Measurements from ENCODE around the gene LIMK2.
"Not testable (repeated sequence)": the region's sequence is repeated elsewhere in the genome, so short reads cannot be mapped to it uniquely, and the experiment has no call there.

Gene LIMK2

GRCh38 chr22:31210556-31211421, 1.3 kb upstream of the LIMK2 start:
- DNase-seq (ENCODE audit: low spot score): no peak

DNA sequence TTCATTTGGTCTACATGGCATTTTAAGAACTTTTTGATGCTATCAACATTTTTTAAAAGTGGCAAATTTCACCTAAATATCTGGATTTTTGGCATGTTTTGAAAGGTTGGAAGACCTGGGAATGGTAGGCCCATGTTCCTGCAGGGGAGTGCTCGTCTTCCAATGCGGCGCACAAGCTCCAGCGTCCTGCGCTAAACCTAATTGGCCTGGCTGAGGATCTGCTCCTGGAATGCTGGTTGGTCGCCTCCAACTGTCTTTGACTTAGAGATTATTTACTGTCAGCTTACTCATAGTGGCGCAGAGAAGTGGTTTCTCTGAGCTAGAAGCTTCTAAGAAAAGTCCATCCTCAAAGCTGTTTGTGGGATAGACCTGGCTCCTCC, 626 bp upstream of the LIMK2 start:
- no peak for DNase-seq (ENCODE audit: low spot score)
- FAIRE-seq: no peak

More at GRCh38 chr22:31210556-31211421, 1.3 kb upstream of the LIMK2 start:
- FAIRE-seq: no peak

- FAIRE-seq (no peak), DNase-seq (ENCODE audit: low spot score) (peak; percentile 20)
Measured at GRCh38 chr22:31212783-31213629, 908 bp downstream of the LIMK2 start.

- FAIRE-seq (no peak), DNase-seq (ENCODE audit: low spot score) (no peak)
Measured at GRCh38 chr22:31215018-31215535, 3.0 kb downstream of the LIMK2 start.

DNA sequence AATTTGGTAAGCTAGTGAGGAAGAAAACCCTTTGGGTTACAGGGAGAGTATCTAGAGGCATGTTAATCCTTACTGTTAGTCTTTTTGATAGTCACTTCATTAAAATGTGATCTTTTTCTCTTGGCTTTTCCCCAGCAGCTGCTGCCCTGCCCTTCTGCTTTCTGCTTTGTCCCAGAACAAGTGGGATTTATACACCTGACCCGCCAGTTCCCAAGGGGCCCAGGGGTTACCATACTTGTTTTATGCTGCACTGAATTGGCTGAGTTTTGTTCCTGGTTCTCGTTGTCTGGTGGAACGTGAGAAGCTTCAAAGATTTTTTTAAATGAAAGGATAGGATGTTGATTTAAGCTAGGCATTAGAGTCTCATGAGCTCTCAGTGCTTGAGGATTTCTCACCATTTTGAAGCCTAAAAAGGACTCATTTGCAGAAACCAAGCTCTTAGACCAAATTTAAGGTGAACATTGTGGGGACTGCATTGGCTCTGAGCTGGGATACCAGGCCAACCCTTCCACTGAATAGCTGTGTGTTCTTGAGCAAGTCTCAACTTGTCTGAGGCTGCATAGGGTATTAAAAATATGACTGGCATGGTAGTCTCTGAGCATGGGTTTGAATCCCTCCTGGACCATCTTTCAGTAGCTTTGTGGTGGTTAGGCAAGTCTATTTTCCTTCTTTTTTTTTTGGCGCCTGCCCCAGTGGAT, 6.6 kb downstream of the LIMK2 start:
- FAIRE-seq: no peak
- no peak for DNase-seq (ENCODE audit: low spot score)

- no peak for FAIRE-seq
Measured at GRCh38 chr22:31221084-31221483, 9.0 kb downstream of the LIMK2 start.

DNA sequence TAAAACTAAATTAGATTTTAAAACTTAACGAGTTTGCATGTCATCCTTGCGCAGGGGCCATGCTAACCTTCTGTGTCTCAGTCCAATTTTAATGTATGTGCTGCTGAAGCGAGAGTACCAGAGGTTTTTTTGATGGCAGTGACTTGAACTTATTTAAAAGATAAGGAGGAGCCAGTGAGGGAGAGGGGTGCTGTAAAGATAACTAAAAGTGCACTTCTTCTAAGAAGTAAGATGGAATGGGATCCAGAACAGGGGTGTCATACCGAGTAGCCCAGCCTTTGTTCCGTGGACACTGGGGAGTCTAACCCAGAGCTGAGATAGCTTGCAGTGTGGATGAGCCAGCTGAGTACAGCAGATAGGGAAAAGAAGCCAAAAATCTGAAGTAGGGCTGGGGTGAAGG, 10.6 kb downstream of the LIMK2 start:
- FAIRE-seq (no peak), DNase-seq (ENCODE audit: low spot score) (no peak)

More at GRCh38 chr22:31221084-31221483, 9.0 kb downstream of the LIMK2 start:
- no peak for DNase-seq (ENCODE audit: low spot score)

DNA sequence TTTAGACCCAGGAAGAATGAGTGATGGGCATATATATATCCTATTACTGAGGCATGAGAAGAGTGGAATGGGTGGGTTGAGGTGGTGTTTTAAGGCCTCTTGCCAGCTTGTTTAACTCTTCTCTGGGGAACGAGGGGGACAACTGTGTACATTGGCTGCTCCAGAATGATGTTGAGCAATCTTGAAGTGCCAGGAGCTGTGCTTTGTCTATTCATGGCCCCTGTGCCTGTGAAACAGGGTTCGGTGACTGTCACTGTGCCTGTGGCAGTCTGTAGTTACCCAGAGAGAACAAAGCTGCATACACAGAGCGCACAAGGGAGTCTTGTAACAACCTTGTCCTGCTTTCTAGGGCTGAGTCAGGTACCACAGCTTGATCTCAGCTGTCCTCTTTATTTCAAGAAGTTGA, 11.7 kb downstream of the LIMK2 start:
- no peak for FAIRE-seq

GRCh38 chr22:31224691-31225090, 12.6 kb downstream of the LIMK2 start:
- FAIRE-seq; DNase-seq (ENCODE audit: low spot score): not testable (repeated sequence)

More for the DNA sequence above, 11.7 kb downstream of the LIMK2 start:
- DNase-seq (ENCODE audit: low spot score): no peak

DNA sequence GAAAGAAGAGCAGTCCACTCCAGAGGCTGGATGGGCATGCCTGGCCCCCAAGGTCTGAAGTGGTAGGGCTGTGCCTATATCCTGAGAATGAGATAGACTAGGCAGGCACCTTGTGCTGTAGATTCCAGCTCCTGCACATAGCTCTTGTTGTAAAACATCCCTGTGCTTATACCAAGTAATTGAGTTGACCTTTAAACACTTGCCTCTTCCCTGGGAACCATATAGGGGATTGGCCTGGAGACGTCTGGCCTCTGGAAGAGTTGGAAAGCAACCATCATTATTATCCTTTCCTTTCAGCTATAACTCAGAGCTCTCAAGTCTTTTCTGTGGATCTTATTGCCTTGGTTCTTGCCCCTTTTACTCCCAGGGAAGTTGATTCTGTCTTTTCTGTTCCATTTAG, 15.1 kb downstream of the LIMK2 start:
- DNase-seq (ENCODE audit: low spot score) (no peak), FAIRE-seq (no peak)

- FAIRE-seq (no peak), DNase-seq (ENCODE audit: low spot score) (no peak)
Measured at GRCh38 chr22:31229402-31230079, 17.4 kb downstream of the LIMK2 start.

- no peak for DNase-seq (ENCODE audit: low spot score)
Measured at GRCh38 chr22:31230155-31230870, 18.2 kb downstream of the LIMK2 start.

DNA sequence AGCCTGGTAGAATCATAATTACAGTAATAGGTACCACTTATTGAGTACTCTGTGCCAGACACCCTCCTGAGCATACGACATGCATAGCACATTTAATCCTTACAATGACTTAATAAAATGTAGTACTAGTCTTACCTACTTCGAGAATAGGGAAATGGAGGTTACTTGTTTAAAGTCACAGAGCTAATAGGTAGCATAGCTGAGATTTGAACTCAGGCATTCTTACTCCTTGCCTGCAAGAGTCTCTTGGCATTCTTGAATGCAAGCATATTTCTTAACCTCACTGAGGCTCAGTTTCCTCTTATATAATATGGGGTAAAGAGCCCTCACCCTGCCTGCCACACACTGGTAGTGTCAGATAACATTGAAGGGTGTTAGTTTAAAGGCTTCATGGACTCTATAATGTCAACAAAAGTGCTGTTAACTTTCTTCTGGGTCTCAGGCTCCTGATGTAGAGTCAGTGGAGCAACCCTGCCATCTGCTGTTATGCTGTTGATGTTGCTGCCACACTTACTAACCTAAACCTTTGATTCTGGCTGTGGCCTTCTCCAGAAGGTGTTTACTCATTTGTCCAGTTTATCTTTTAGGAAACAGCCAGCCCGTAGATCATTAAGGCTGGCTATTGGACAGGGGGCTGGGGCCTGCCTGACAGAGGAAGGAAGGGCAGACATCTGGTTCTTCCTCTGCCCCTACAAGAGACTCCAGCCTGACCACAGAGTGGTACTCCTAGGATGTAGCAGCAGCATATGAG, 18.9 kb downstream of the LIMK2 start:
- DNase-seq (ENCODE audit: low spot score) (no peak), FAIRE-seq (no peak)

More at GRCh38 chr22:31230155-31230870, 18.2 kb downstream of the LIMK2 start:
- no peak for FAIRE-seq

DNA sequence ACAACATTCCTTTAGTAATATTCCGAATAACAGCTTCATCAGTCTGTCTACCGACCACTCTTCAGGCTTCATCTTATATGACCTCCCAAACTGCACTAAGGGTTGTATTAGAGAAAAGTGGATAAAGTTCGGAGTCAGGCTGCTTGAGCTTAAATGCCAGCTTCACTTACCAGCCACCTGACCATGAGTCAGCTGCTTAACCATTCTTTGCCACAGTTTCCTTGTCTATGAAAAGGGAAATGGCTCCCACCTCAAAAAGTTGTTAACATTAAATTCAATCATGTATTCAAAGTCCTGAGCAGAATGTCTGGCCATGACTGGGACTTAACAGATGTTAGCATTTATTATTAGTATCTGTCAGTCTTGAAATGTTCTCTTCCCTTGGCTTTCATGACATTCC, 20.9 kb downstream of the LIMK2 start:
- FAIRE-seq: no peak
- DNase-seq (ENCODE audit: low spot score): no peak

GRCh38 chr22:31235081-31235480, 23.0 kb downstream of the LIMK2 start:
- no peak for FAIRE-seq
- no peak for DNase-seq (ENCODE audit: low spot score)

- not testable (repeated sequence) for DNase-seq (ENCODE audit: low spot score)
Measured at GRCh38 chr22:31236044-31236443, 23.9 kb downstream of the LIMK2 start.

DNA sequence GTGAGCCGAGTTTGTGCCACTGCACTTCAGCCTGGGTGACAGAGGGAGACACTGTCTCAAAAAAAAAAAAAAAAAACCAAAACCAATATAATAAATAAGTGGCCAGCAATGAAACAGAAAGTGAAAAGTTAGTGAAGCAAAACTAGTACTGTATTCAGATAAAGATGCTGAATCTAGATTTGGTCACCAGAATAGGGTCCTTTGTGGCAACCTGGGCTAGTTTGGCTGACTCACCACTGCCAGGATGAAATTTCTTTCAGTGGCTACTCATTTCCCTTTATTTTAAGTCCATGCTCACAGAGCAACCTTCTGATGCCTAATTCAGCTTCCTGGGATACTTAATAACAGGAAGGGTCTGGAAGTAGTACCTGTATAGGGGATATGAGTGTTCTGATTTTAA, 26.0 kb downstream of the LIMK2 start:
- DNase-seq (ENCODE audit: low spot score): no peak
- no peak for FAIRE-seq

More at GRCh38 chr22:31236044-31236443, 23.9 kb downstream of the LIMK2 start:
- not testable (repeated sequence) for FAIRE-seq

DNA sequence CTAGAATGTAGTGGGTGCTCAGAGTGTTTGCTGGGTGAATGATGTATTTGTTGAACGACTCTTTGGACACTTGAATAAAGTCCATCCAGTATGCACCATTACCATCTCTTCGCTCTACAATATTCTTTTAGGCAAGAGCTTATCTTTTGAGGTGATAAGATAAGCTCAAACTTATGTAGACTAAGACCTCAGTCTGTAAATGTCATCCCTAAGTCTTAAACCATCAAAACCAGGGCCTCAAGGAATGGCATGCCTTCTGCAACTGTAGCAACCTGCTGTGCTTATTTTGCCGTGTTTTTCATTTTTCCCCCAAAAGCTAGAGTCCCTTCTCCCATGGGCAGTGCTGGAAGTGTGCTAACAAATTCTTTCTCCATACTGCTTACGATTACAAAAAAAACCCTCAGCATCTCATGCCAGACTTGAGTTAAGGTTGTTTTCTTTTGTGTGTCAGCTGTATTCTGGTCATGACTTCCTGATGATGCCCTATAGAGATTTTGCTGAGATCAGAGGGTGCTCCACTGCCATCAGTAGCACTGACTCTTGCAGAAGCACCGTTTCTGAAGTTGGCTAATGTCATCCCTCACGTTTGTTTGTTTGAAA, 27.8 kb downstream of the LIMK2 start:
- DNase-seq (ENCODE audit: low spot score): no peak
- FAIRE-seq: no peak

DNA sequence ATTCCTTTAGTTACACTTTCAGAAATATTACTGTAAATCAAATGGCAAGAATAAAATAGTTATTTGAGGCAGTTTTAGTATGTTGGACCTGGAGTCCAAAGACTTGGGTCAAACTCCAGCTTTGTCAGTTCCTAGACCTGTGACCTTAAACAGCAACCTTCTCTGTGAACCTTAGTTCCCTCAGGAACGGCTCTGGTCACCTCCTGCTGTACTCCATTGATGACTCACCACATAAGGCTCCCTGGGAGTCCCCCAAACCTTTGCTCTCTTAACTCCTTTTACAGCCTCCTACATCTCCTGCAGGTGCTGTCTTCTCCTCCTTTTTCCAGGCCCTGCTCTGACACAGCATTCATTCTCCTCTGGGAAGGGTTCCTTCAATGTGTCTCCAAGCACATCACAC, 29.1 kb downstream of the LIMK2 start:
- DNase-seq (ENCODE audit: low spot score) (no peak), FAIRE-seq (no peak)

Measured in urothelium cell line (cell line).